CD14-positive monocyte (primary cell): Measurements from ENCODE around the gene RSPRY1. TPM values are rescaled to one million over a fixed set of nuclear protein-coding genes. Genes with fewer than 3 reads are reported as not detected.

ENCODE experiments used
- DNase-seq, 3 donors: peaks; one replicate each; pipeline ENCODE4 v3.0.0-alpha.2; 2011 to 2022
- H2AFZ ChIP-seq: 2 replicates; pipeline ENCODE4 v1.6.0; 2012; ENCODE audit warnings: mild to moderate bottlenecking, low read depth, low read length, inconsistent platforms; ENCODE audit not compliant: insufficient read depth, poor library complexity, severe bottlenecking
- H3K27ac ChIP-seq, 2 donors: 1 replicate in 1 of 2; 2 replicates in 1 of 2; pipeline ENCODE4 v1.5.1; 2012 to 2013; ENCODE audit warnings: low read length in 2 of 2, control low read depth in 1 of 2, inconsistent platforms in 1 of 2, low read depth in 1 of 2, mild to moderate bottlenecking in 1 of 2
- H3K27me3 ChIP-seq, 2 donors: one replicate each; pipeline versions ENCODE4 v1.6.0 to v1.6.1; 2011 to 2013; ENCODE audit warnings: low read length in 2 of 2; ENCODE audit not compliant: control insufficient read depth in 2 of 2, insufficient read depth in 2 of 2
- H3K36me3 ChIP-seq, 2 donors: replicated peaks in 1 of 2; 1 replicate in 1 of 2; 2 replicates in 1 of 2; pipeline versions ENCODE4 v1.5.1 to v1.6.1; 2012 to 2013; ENCODE audit warnings: low read length in 2 of 2, control low read depth in 1 of 2, inconsistent platforms in 1 of 2, mild to moderate bottlenecking in 1 of 2; ENCODE audit not compliant: insufficient read depth in 2 of 2, control insufficient read depth in 1 of 2
- H3K4me1 ChIP-seq, 2 donors: 1 replicate in 1 of 2; 2 replicates in 1 of 2; pipeline versions ENCODE4 v1.5.1 to v1.6.1; 2012 to 2013; ENCODE audit warnings: low read length in 2 of 2, control low read depth in 1 of 2, inconsistent platforms in 1 of 2, mild to moderate bottlenecking in 1 of 2, moderate library complexity in 1 of 2; ENCODE audit not compliant: insufficient read depth in 2 of 2, control insufficient read depth in 1 of 2
- H3K4me2 ChIP-seq: replicated peaks from 2 replicates; pipeline ENCODE3; 2012; ENCODE audit warnings: low read length, moderate library complexity, mild to moderate bottlenecking; ENCODE audit not compliant: poor library complexity, severe bottlenecking; ENCODE audit errors: extremely low read depth
- H3K4me3 ChIP-seq, 3 experiments: fragments of 200-600 bp in 1 of 3; sonication (generic) in 1 of 3; replicated peaks in 1 of 3; 1 replicate in 2 of 3; 2 replicates in 1 of 3; pipeline ENCODE4 v1.5.1; 2011 to 2013; ENCODE audit warnings: low read length in 3 of 3, mild to moderate bottlenecking in 3 of 3, control low read depth in 2 of 3, low read depth in 2 of 3, inconsistent platforms in 1 of 3, moderate library complexity in 1 of 3
- H3K79me2 ChIP-seq: 2 replicates; pipeline ENCODE4 v1.6.0; 2012; ENCODE audit warnings: mild to moderate bottlenecking, control low read depth, inconsistent platforms, low read length, moderate library complexity; ENCODE audit not compliant: insufficient read depth
- H3K9ac ChIP-seq: 2 replicates; pipeline ENCODE4 v1.6.0; 2017; ENCODE audit warnings: low read length, mild to moderate bottlenecking; ENCODE audit not compliant: insufficient read depth, poor library complexity, severe bottlenecking
- H3K9me3 ChIP-seq, 2 donors: replicated peaks in 1 of 2; 1 replicate in 1 of 2; 2 replicates in 1 of 2; pipeline versions ENCODE4 v1.5.1 to v1.6.1; 2012 to 2013; ENCODE audit warnings: low read length in 2 of 2, control low read depth in 1 of 2; ENCODE audit not compliant: control insufficient read depth in 1 of 2, insufficient read depth in 1 of 2
- H4K20me1 ChIP-seq: 2 replicates; pipeline ENCODE4 v1.6.0; 2012; ENCODE audit warnings: mild to moderate bottlenecking, low read length, control low read depth, moderate library complexity; ENCODE audit not compliant: insufficient read depth
- H3K27ac Mint-ChIP-seq, 7 donors: one replicate each; pipeline ENCODE4 v1.8.0; 2020; ENCODE audit warnings: mild to moderate bottlenecking in 7 of 7, mixed read lengths in 7 of 7, moderate library complexity in 6 of 7, inconsistent platforms in 2 of 7
- H3K27me3 Mint-ChIP-seq, 3 donors: one replicate each; pipeline ENCODE4 v1.8.0; 2021 to 2022; ENCODE audit warnings: low read depth in 3 of 3, mild to moderate bottlenecking in 3 of 3, mixed read lengths in 3 of 3, moderate library complexity in 3 of 3, inconsistent platforms in 1 of 3
- H3K36me3 Mint-ChIP-seq, 2 donors: one replicate each; pipeline ENCODE4 v1.8.0; 2020; ENCODE audit warnings: mixed read lengths in 2 of 2, inconsistent platforms in 1 of 2, mild to moderate bottlenecking in 1 of 2
- H3K4me1 Mint-ChIP-seq: one replicate; pipeline ENCODE4 v1.8.0; 2020; ENCODE audit warnings: mild to moderate bottlenecking, mixed read lengths
- H3K4me3 Mint-ChIP-seq, 2 donors: one replicate each; pipeline ENCODE4 v1.8.0; 2020; ENCODE audit warnings: mild to moderate bottlenecking in 2 of 2, mixed read lengths in 2 of 2, moderate library complexity in 1 of 2
- H3K9me3 Mint-ChIP-seq, 7 donors: one replicate each; pipeline ENCODE4 v1.8.0; 2020 to 2022; ENCODE audit warnings: mixed read lengths in 7 of 7, mild to moderate bottlenecking in 6 of 7, moderate library complexity in 6 of 7, inconsistent platforms in 2 of 7
- CTCF ChIP-seq: fragments of 200-600 bp; IDR thresholded peaks from one replicate; pipeline ENCODE4 v1.8.0; 2022; ENCODE audit warnings: antibody characterized with exemption, mild to moderate bottlenecking
- WGBS: methylation state at CpG from one replicate; pipeline ENCODE4 v1.1.5; 2013; ENCODE audit warnings: missing lambda C conversion rate; ENCODE audit not compliant: insufficient coverage; 5-methylcytosine and 5-hydroxymethylcytosine counted together
- intact Hi-C, 2 donors: fragments of 100-400 bp; cut with micrococcal nuclease; formaldehyde crosslinking; loops; one replicate each; pipeline versions ENCODE4 v1.15.0 to v1.15.1; 2023
- polyA plus RNA-seq, 3 donors: library from polyadenylated mRNA; depleted of rRNA in 1 of 3; unstranded in 2 of 3; stranded (reverse) in 1 of 3; fragments of 300-500 nt in 2 of 3; fragments of >200 nt in 1 of 3; fragmentation: Illumina TruSeq in 2 of 3; gene quantifications; 1 replicate in 2 of 3; 2 replicates in 1 of 3; pipeline ENCODE4 v1.2.3, GENCODE V29; 2012 to 2021

The RSPRY1 gene
- polyA plus RNA-seq, 3 donors = 15.7 to 28.3 (median 21.3) TPM

- TF ChIP-seq CTCF = no peak
- intact Hi-C loops = no loop called here
- Histone ChIP-seq H3K79me2 (no peaks in the 10 kb centered on the region), H4K20me1 (peaks cover under 1% of the 10 kb centered on the region), H3K9me3 (no peaks in the 10 kb centered on the region), H3K4me2 (no peak overlapping the region), H3K27me3 (no peaks in the 10 kb centered on the region), H3K4me1 (no peaks in the 10 kb centered on the region), H3K27ac (no peak overlapping the region), H2AFZ (no peak overlapping the region), H3K9ac (no peak overlapping the region), H3K36me3 (peaks cover 84 to 96% of the 10 kb centered on the region in 2 donors), H3K4me3 (no peak overlapping the region)
- H3K4me1 Mint-ChIP-seq = no peaks in the 10 kb centered on the region
- peaks cover 0 to 3% (median 2%) of the 10 kb centered on the region in 7 donors for H3K9me3 Mint-ChIP-seq
- peak overlapping the region in 3 of 7 donors; percentile 30 to 61 (median 33) for H3K27ac Mint-ChIP-seq
- peaks cover 76 to 97% of the 10 kb centered on the region in 2 donors for H3K36me3 Mint-ChIP-seq
- 100% methylated on average over 4 of the region's 5 CpGs for WGBS
- no peak for DNase-seq
- no peak overlapping the region for H3K4me3 Mint-ChIP-seq
- H3K27me3 Mint-ChIP-seq = no peaks in the 10 kb centered on the region
Observed at GRCh38 chr16:57209780-57210179, 23.7 kb downstream of the RSPRY1 start.

GRCh38 chr16:57213462-57213861 is 27.3 kb downstream of the RSPRY1 start:
- H3K79me2 ChIP-seq = no peaks in the 10 kb centered on the region

More at GRCh38 chr16:57213462-57213861, 27.3 kb downstream of the RSPRY1 start:
- Mint-ChIP-seq H3K4me3 (no peak overlapping the region), H3K27ac (no peak overlapping the region), H3K36me3 (peaks cover 79 to 98% of the 10 kb centered on the region in 2 donors), H3K9me3 (peaks cover 13 to 27% (median 20%) of the 10 kb centered on the region in 7 donors), H3K4me1 (no peaks in the 10 kb centered on the region), H3K27me3 (no peaks in the 10 kb centered on the region)
- H3K27ac ChIP-seq = no peak overlapping the region
- H3K4me3 ChIP-seq = no peak overlapping the region
- no peak overlapping the region for H3K9ac ChIP-seq
- no peak for TF ChIP-seq CTCF
- H3K27me3 ChIP-seq = no peaks in the 10 kb centered on the region
- intact Hi-C loops = no loop called here
- H4K20me1 ChIP-seq = no peaks in the 10 kb centered on the region
- H3K36me3 ChIP-seq = peaks cover 86 to 99% of the 10 kb centered on the region in 2 donors
- DNase-seq = no peak
- H3K9me3 ChIP-seq = peaks cover 7 to 22% of the 10 kb centered on the region in 2 donors
- no peaks in the 10 kb centered on the region for H3K4me1 ChIP-seq
- 100% methylated on average over 1 of the region's 1 CpG for WGBS
- no peak overlapping the region for H3K4me2 ChIP-seq
- no peak overlapping the region for H2AFZ ChIP-seq
